GM19035 (cell line): ENCODE data around the gene MTO1.
"Not testable (repeated sequence)": the region's sequence is repeated elsewhere in the genome, so short reads cannot be mapped to it uniquely, and the experiment has no call there.

Source experiments
- ATAC-seq: cut with Tn5 transposase; IDR thresholded peaks from one replicate; pipeline ENCODE4 v1.9.1; 2021; ENCODE audit not compliant: unreplicated experiment

MTO1 gene

DNA sequence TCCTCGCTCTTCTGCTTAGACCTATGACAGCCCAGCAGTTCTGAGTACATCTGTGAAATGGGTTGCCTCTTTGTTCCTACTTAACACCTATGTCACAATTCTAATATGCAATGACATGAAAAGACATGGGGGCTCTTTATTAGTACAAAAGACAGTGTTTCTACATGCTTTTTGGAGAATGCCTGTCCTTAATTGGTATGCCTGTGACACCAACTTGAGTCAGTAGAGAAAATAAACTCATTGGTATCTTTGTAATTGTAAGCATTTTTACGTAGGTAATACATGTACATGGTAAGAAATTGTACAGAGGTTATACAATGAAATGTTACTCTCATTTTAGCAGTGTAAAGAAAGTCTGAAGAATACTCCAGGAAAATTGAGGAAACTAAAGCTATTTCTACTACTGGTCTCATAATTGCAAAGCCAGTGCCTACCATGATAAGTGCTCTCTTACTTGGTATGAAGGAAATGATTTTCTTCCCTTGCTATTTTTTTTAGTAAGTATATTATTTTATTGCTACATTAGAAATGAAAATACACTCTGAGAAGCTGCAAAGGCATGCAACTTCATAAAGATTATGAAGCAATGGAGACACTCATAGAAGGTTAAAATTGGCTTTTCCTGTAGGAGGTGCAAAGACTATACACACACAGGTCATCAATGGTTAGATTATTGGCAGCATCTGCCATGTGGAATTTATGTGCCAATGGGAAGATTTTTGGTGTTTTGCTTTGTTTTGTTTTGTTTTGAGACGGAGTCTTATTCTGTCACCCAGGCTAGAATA is 64.2 kb downstream of the MTO1 start:
- ATAC-seq: no peak

DNA sequence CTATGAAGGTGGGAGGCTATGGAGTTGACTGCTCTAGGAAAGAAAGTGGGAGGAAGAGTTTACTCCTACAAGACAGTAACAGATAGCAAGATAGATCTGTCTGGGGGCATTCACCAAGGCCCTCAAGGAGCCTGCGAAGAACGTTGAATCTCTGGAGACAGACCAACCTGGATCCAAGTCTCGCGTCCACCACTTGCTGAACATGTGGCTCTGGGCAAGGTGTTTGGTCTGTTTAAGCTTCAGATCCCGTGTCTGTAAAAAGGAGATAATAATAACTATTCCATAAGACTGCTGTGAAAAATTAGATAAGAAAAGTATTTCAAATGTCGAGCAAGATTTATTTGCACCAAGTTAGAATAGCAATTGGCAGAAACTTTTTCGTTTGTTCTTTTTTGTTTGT is 67.4 kb downstream of the MTO1 start:
- no peak for ATAC-seq

GRCh38 chr6:73532293-73532692 is 70.8 kb downstream of the MTO1 start:
- no peak for ATAC-seq

GRCh38 chr6:73534628-73535027 is 73.1 kb downstream of the MTO1 start:
- ATAC-seq: no peak

DNA sequence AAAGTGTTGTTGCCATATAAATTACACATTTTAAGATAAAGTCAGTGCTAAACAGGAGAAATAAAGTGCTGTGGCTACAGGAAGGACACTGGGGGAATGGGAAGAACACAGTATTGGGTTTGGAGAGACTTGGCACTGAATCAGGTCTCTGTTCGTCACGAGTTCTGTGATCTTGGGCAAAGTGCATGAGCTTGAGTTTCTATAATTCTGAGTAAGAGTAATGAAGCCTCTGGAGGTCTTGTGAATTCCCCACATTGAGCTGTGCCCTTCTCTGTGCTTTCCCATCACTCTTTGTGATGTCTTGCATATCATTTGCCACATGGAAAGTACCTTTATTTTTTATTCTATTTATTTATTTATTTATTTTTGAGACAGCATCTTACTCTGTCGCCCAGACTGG is 76.1 kb downstream of the MTO1 start:
- no peak for ATAC-seq

DNA sequence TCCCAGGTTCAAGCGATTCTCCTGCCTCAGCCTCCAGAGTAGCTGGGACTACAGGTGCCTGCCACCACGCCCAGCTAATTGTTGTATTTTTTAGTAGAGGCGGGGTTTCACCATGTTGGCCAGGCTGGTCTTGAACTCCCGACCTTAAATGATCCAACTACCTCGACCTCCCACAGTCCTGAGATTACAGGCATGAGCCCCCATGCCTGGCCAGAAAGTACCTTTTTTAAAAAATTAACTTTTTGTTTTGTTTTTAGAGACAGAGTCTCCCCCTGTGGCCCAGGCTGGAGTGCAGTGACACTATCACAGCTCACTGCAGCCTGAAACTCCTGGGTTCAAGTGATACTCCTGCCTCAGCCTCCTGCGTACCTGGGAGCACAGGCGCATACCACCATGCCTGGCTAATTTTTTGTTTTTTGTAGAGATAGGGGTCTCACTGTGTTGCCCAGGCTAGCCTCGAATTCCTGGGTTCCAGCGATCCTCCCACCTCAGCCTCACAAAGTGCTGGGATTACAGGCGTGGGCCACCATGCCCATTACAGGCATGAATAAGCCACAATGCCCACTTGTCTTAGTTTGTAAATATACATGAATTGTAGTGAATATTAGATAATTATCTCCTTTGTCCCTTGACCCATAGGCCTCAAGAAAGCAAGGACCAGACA is 76.7 kb downstream of the MTO1 start:
- ATAC-seq: no peak

GRCh38 chr6:73542481-73542880 is 80.9 kb downstream of the MTO1 start:
- ATAC-seq: not testable (repeated sequence)

DNA sequence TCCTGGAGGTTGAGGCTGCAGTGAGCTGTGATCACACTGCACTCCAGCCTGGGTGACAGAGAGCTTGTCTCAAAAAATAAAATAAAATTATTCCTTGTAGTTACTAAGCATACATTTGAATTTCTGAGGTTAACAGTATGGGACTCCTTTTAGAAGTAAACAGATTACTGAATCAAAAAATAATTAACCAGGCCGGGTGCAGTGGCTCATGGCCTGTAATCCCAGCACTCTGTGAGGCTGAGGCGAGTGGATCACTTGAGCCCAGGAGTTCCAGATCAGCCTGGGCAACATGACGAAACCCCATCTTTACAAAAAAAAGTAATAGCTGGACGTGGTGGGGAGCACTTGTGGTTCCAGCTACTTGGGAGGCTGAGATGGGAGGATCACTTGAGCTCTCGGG is 81.4 kb downstream of the MTO1 start:
- no peak for ATAC-seq

GRCh38 chr6:73547036-73547435 is 85.5 kb downstream of the MTO1 start:
- ATAC-seq: no peak

GRCh38 chr6:73548458-73549446 is 87.2 kb downstream of the MTO1 start:
- no peak for ATAC-seq

- not testable (repeated sequence) for ATAC-seq
These were observed 89.6 kb downstream of the MTO1 start for GRCh38 chr6:73551115-73551514.

- ATAC-seq: not testable (repeated sequence)
These were observed 93.9 kb downstream of the MTO1 start for GRCh38 chr6:73555380-73555949.

DNA sequence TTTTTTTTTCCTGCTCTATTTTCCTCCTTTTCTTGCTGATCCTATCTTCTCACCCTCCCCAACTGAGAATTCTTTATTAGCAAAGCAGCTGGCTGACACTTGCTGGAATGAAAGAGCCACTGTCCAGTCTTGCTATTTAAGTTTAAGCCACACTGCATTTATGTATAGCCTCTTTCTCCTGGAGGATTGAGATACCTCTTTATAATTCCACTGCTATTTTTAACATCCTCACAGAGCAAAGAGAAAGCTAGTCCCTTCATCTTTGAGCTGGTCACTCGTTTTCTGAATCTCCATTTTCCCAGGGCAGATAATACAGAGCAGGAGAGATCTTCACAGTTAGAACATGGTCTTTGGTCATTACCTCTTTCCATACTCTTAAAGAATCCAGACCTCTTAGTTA is 95.3 kb downstream of the MTO1 start:
- ATAC-seq: no peak
